HG03097 (cell line): ENCODE results near the gene FGF18.

Experiments
- ATAC-seq: cut with Tn5 transposase; IDR thresholded peaks from one replicate; pipeline ENCODE4 v1.9.1; 2021; ENCODE audit not compliant: unreplicated experiment, low FRiP score

FGF18 gene

GRCh38 chr5:171462928-171463861 lies 43.7 kb downstream of the FGF18 start:
- no peak for ATAC-seq

DNA sequence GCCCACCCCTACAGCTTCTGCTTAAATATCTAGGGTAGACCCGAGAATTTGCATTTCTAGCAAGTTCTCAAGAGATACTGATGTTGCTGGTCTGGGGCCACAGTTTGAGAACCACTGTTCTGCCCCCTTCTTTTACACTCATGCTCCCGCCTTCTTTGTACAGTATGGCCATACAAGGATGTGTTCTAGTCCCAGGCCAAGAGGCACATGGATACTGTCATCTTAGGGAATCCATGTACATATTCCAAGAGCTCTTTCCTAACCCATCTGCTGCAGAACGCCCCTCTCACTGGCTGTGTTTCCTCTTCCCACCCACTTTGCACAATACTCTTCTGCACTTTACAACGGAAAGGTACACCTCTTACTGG lies 44.4 kb downstream of the FGF18 start:
- ATAC-seq, result no peak

GRCh38 chr5:171464829-171465228 lies 45.4 kb downstream of the FGF18 start:
- no peak for ATAC-seq

DNA sequence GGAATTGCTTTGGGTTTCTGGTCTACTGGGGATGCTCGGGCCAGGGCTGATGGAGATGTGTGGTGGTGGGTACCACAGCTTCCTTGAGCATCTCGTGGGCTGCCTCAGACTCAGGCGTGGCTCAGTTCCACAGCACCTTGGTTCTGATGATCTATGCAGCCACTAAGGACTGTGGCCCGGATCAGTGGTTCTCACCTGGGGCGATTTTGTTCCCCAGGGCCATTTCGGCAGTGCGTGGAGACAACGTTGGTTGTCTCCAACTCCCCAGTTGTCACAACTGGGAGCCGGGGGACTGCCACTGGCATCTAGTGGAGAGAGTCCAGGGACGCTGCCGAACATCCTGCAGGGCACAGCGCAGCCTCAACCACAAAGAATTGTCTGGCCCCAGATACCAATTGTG lies 47.7 kb downstream of the FGF18 start:
- no peak for ATAC-seq

GRCh38 chr5:171469326-171469725 lies 49.9 kb downstream of the FGF18 start:
- no peak for ATAC-seq

GRCh38 chr5:171470420-171470819 lies 51.0 kb downstream of the FGF18 start:
- no peak for ATAC-seq

GRCh38 chr5:171474230-171474813 lies 54.9 kb downstream of the FGF18 start:
- ATAC-seq, result no peak

DNA sequence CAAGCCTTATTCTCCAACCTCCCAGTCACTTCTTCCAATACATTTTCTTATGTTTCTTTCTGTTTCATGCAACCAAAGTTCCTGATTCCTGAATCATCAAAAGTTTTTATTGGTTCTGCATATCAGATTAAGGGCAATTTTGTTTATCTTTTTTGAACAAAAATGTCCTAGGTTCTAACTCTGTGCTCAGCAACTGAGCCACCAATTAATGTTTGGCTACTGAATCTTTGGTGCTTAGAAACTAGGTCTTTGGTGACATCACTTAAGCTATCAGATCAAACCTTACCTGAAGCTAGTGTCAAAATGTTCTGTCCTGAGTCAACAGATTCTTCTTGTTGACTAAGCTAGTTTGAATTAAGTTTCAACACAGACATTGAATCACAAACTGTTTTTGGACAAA lies 56.1 kb downstream of the FGF18 start:
- ATAC-seq, result no peak

GRCh38 chr5:171476701-171477100 lies 57.3 kb downstream of the FGF18 start:
- no peak for ATAC-seq

- ATAC-seq, result no peak
These were observed 57.7 kb downstream of the FGF18 start for GRCh38 chr5:171477101-171477500.

GRCh38 chr5:171477666-171478065 lies 58.2 kb downstream of the FGF18 start:
- ATAC-seq, result no peak

DNA sequence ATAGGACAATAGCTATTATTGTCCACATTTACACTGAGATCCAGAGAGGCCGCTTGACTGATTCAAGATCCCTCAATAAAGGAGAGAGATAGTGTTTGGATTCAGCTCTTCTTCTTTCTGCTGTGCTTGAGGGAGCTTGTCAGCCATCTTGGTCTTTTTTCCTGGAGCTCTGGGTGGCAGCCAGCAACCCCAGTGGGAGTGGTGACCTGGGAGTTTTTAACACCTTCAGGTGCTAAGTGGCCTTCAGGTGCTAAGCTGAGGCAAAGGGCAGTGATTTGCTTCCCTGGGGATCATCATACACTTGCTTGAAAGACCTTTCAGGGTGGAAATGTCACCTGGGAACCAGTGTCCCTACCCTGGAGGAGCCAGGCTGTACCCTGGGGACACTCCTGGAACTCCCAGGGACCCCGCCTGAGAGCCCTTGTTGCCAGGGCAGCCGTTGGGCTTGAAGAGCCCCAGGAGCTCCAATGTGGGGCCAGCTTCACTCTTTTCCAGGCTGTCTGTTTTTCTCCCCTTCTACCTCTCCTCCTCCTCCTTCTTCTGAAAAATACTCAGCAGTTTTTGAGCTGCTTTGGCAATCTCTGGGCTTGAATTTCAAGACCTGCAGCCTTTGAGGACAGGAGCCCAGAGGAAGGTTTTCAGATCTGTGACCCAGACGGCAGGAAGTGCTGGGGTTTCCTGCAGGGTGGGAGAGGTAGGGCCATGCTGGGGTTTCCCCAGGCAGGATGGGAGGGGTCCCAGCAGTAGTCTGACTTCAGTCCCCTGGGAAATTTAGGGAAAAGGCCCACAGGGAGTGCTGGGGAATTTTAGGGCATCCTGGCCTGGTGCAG lies 59.7 kb downstream of the FGF18 start:
- ATAC-seq, result no peak

- no peak for ATAC-seq
These were observed 60.3 kb downstream of the FGF18 start for GRCh38 chr5:171479776-171480125.

DNA sequence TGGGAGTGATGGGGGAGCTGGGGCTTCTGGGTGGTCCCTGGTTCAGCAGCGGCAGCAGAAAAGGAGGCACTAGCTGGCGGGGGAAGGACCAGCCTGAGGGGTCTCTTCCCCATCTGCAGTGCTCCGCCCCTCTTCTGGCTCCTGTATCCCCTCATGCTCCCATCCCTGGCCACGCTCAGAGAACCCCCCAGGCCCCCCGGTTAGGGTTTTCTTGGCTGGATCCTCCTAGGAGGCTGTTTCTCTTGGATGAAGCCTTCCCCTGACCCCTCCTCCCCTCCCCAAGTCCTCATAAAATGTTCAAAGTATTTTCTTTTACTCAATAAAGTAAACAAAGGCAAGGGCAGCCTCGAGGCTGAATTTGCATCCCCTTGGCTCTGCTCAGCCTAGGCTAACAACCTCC lies 60.8 kb downstream of the FGF18 start:
- no peak for ATAC-seq

- ATAC-seq, result no peak
These were observed 62.4 kb downstream of the FGF18 start for GRCh38 chr5:171481571-171482433.

DNA sequence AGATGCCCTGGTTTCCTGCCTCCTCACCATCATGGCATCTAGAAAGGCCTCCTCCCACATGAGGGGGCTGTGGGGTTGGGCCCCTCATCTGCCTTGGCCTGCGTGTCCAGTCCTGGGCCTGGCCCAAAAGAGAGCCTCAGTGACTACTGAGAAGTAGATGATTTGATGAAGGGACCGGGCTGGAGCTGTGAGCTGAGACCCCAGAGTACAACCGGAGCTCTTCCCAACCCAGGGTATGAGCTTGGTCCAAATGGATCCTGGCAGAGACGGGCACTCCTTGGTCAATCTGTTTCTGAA lies 62.9 kb downstream of the FGF18 start:
- no peak for ATAC-seq

- no peak for ATAC-seq
These were observed 64.2 kb downstream of the FGF18 start for GRCh38 chr5:171483551-171484135.

GRCh38 chr5:171484460-171484899 lies 65.0 kb downstream of the FGF18 start:
- no peak for ATAC-seq

DNA sequence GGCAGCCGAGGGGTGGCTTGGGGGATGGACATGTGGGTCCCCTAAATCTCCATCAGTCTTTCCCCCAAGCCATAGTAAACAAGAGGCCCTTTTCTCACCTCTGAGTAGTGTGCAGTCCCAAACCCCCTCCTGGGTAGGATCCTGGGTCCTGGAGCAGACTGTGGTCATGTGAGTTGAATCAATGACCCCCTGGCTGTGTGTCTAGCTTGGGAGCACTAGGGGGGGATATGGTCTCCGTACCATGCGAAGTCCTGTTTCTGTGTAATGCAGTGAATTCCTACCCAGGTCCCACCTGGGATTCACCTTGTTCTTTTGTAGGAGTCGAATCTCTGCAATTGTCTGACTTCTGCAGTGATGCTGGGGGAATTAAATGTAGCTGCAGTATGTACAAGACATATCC lies 66.2 kb downstream of the FGF18 start:
- ATAC-seq, result no peak

DNA sequence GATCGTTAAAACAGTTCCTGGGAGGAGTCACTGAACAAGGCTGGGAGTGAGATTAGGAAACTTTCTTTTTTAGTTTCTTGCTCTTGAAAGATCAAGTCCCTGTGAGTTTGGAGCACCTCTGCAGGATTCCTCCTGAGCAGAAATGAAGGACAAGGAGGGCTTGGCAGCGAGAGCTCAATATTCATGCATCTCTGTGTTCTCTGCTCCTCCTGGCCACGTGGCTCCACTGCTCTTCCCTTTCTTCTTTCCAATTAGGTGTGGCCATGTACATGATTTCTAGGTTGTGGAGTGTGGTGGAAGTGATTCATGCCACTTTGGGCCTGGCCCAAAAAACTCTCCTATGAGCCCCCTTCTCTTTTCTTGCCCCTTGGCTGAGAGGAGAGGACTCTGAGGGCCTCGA lies 67.2 kb downstream of the FGF18 start:
- ATAC-seq, result no peak
